Measurements from ENCODE around the gene TARS2.

- TF ChIP-seq CTCF (IDR thresholded peaks at IDR 0.05 in 8 of 11, conservative IDR thresholded peaks at IDR 0.05 in 3 of 11) (no peak), POLR2A (IDR thresholded peaks at IDR 0.05) (no peak), POLR2AphosphoS5 (IDR thresholded peaks at IDR 0.05) (peak in 1 of 3 donors; percentile 2)
These were observed 9.9 kb upstream of the TARS2 start for GRCh38 chr1:150477320-150477719.

All from spleen (tissue), 7 donors.